Caki2 (cell line): ENCODE results near the gene OR52B6. TPM values are rescaled to one million over a fixed set of nuclear protein-coding genes. Genes with fewer than 3 reads are reported as not detected.

Experiments used
- DNase-seq: peaks from one replicate; pipeline ENCODE4 v3.0.0-alpha.2; 2015; ENCODE audit warnings: low read depth
- in situ Hi-C: cut with HindIII; loops from 2 replicates; pipeline ENCODE4 v1.10.0; 2016; ENCODE audit warnings: low sequenced_read_pairs, low pct_unique_long_range_greater_than_20kb, mixed read lengths
- total RNA-seq: library from RNA; depleted of rRNA; stranded (reverse); fragments of >200 nt; shearing (Covaris generic); gene quantifications from 2 replicates; pipeline ENCODE4 v1.2.3, GENCODE V29; 2014; ENCODE audit warnings: low replicate concordance; rRNA removed

The OR52B6 gene
- total RNA-seq, 1 experiment from 2014 or later, result not detected

DNA sequence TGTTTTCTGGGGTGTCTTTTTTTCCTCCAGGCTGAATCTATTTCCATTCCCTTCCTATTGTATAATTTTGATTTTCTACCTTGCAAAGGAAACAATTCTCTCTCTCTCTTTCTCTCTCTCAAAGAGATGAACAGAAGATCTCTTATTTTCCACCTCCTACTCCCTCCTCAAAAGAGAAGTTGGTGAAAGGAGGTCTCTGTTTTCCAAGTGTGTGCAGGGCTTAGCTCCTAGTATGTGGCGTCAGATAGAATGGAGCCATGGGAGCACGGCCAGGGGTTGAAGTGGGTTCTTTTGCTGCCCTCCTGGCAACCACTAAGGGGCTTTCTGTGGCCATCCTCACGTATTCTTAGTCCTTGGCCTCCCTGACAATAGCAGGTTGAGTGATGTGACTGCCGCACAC, 44.6 kb downstream of the OR52B6 start:
- DNase-seq, result no peak
- in situ Hi-C loops, result no loop called here

- no peak for DNase-seq
- in situ Hi-C loops, result no loop called here
Measured at GRCh38 chr11:5626196-5626595, 45.5 kb downstream of the OR52B6 start.

DNA sequence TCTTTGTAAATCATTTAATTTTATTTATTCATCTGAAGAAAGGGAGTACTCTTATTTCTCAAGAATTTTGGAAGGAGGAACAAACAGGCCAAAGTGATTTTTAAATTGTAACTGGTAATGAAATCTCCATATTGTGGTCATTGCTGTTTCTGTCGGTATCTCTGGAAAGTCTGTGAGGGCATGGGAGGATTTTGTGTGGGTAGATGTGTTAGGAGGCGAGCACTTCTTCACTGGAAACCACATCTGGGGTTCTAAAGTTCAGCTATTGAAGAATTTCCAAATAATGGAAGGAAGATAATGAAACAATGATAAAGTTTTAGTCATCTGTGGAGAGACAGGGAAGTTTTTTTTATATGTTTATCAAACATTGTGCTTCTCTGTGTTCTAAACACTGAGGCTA, 50.7 kb downstream of the OR52B6 start:
- no peak for DNase-seq
- in situ Hi-C loops, result no loop called here

Other genes with a start within 250 kb of the OR52B6 start
- gene OR51B5, start 237.4 kb upstream of the OR52B6 start, total RNA-seq, result not detected in 2 replicates
- not detected in 2 replicates for gene OR51B6, start 229.4 kb upstream of the OR52B6 start, total RNA-seq
- not detected in 2 replicates for gene OR51M1, start 197.1 kb upstream of the OR52B6 start, total RNA-seq
- not detected in 2 replicates for gene OR51Q1, start 158.8 kb upstream of the OR52B6 start, total RNA-seq
- gene OR51I1, start 139.4 kb upstream of the OR52B6 start, total RNA-seq, result not detected in 2 replicates
- gene OR51I2, start 131.6 kb upstream of the OR52B6 start, total RNA-seq, result not detected in 2 replicates
- not detected in 2 replicates for gene OR52D1, start 92.2 kb upstream of the OR52B6 start, total RNA-seq
- not detected in 2 replicates for gene UBQLN3, start 70.9 kb upstream of the OR52B6 start, total RNA-seq
- 0.14 TPM in 1 of 2 replicates, not detected in the other for gene UBQLNL, start 64.2 kb upstream of the OR52B6 start, total RNA-seq
- not detected in 2 replicates for gene OR52H1, start 32.3 kb upstream of the OR52B6 start, total RNA-seq
- 11.1 and 12.0 TPM in 2 replicates for gene TRIM6, start 15.8 kb downstream of the OR52B6 start, total RNA-seq
- gene TRIM34, start 44.1 kb downstream of the OR52B6 start, total RNA-seq, result 8.1 and 15.3 TPM in 2 replicates
- 7.4 and 9.5 TPM in 2 replicates for gene TRIM5, start 104.2 kb downstream of the OR52B6 start, total RNA-seq
- 7.4 TPM in 1 of 2 replicates, not detected in the other for gene TRIM22, start 108.9 kb downstream of the OR52B6 start, total RNA-seq
- gene OR56B1, start 155.6 kb downstream of the OR52B6 start, total RNA-seq, result not detected in 2 replicates
- gene OR52N4, start 173.4 kb downstream of the OR52B6 start, total RNA-seq, result not detected in 2 replicates
- gene OR52N5, start 202.5 kb downstream of the OR52B6 start, total RNA-seq, result not detected in 2 replicates
- gene OR52N1, start 210.4 kb downstream of the OR52B6 start, total RNA-seq, result not detected in 2 replicates
- not detected in 2 replicates for gene OR52N2, start 228.0 kb downstream of the OR52B6 start, total RNA-seq